ENCODE measurements around the gene CPA2. TPM values are rescaled to one million over a fixed set of nuclear protein-coding genes. Genes with fewer than 3 reads are reported as not detected.
A peak's percentile ranks its signal among the peaks of the same experiment; 100 is the strongest.

CPA2 gene
- total and polyA plus RNA-seq, 5 experiments from 2014 or later: not detected

DNA sequence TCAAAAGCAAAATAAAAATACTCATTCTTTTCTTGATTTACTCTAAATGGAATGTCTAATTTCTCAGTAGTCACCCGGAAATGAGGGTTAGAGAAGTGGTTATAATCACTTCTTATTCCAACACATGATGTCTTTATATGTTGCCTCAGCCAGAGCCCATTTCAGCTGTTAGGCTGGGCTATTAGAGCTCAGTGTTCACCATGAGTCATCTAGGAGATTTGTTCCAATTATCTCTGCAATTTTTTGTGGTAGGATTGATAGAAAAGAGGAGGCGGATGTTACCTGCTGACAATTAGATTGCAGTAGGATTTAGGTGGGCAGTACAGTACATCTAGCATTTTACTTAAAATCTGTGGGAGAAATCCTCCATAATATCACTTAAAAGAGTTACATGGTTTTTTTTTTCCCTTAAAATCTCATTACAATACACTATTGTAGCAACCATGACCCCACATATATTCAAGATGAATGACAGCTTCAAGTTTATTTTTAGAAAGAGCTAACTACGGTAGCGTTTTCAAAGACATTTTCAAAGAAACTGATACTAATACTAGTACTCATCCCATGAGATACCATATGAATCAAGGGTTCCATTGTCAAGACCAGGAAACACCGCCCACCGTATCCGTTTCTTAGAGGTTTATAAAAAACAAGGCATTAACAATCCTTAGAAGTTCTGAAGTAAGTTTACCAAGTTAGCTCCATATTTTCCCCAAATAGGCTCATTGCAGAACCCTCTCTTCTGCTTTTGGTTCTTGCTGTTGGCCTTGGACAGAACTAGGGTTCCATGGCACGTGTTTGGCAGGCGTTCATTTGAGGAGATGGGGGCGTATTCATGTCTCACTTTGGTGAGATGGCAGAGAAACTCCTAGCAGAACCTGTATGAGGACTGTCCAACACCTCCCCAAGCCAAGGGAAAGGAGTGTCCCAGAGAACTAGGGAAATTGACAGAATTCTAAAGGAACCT lies 10.4 kb downstream of the CPA2 start:
- peaks cover 0 to 5% (median 0%) of the 10 kb centered on the region in 5 donors for H3K27me3 Mint-ChIP-seq
- peaks cover 3 to 15% (median 9%) of the 10 kb centered on the region in 4 donors for H3K4me1 Mint-ChIP-seq
- H3K27ac Mint-ChIP-seq: no peak overlapping the region
- no peaks in the 10 kb centered on the region for H3K9me3 Mint-ChIP-seq
- POLR2A ChIA-PET: no interaction called here
- H3K4me3 Mint-ChIP-seq: no peak overlapping the region
- H3K36me3 Mint-ChIP-seq: no peaks in the 10 kb centered on the region
- no peak for ATAC-seq
- DNase-seq: no peak

DNA sequence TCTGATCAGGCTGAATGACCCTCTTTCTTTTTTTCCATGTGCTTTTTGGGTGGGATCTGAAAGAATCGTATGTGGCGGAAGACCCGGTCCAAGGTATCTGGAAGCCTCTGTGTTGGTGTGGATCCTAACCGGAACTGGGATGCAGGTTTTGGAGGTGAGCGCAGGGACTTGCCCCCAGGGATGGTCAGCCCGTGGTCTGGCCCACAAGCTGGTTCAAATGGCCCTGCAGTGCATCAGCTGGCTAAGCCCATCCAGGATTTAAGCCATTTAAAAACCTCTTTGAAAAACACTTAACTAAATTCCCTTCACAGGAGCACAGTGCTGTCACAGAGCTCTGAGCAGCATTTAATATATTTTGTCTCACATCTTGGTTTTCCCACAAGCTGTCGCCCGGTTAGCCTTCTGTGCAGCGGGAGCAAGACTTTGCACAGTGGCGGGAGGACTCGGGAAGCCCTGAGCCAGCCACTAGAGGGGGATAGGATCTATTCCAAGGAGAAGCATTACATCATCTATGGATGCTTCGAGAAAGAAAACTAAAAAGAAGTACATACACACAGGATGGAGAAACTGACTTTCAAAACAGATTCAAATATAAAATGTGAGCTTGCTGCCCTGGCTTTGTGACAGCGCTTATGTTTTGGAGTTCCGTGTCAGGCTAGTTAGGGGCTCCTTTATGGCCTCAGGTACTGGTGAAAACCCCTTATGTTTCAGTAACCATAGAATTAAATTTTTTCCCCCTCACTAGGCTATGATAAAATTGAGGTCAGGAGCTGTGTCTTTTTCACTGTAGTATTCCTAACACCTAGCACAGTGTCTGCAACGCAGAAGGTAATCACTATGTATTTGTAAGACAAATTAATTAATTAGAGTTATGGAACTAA lies 11.3 kb downstream of the CPA2 start:
- no peak for DNase-seq
- Mint-ChIP-seq H3K27me3 (peaks cover 0 to 5% (median 0%) of the 10 kb centered on the region in 5 donors), H3K4me1 (peaks cover 2 to 14% (median 5%) of the 10 kb centered on the region in 4 donors), H3K27ac (no peak overlapping the region), H3K4me3 (no peak overlapping the region), H3K36me3 (no peaks in the 10 kb centered on the region), H3K9me3 (no peaks in the 10 kb centered on the region)
- ATAC-seq: no peak
- POLR2A ChIA-PET: no interaction called here

DNA sequence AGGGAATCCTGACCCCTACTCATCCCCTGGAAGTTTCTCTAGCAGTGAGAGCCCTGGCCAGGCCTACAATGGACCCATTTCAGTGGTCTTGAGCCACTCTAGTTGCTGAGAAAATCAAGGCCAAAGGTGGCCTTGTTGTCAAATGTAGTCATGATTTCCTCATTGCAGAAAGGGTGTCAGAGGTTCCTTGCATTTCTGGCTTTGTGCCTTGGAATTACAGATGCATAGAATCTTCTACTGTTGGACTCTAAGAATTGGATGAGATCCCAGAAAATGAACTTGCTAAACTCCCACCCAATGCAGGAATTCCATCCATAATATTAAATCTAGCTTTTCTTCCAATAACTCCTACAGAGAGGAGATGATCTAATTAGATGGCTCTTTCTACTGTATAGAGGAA lies 12.2 kb downstream of the CPA2 start:
- Mint-ChIP-seq H3K36me3 (no peaks in the 10 kb centered on the region), H3K27me3 (peaks cover 0 to 7% (median 0%) of the 10 kb centered on the region in 5 donors), H3K4me3 (no peak overlapping the region), H3K27ac (no peak overlapping the region), H3K4me1 (peaks cover 3 to 5% (median 4%) of the 10 kb centered on the region in 4 donors), H3K9me3 (no peaks in the 10 kb centered on the region)
- DNase-seq (no peak), ATAC-seq (no peak)
- POLR2A ChIA-PET: no interaction called here

DNA sequence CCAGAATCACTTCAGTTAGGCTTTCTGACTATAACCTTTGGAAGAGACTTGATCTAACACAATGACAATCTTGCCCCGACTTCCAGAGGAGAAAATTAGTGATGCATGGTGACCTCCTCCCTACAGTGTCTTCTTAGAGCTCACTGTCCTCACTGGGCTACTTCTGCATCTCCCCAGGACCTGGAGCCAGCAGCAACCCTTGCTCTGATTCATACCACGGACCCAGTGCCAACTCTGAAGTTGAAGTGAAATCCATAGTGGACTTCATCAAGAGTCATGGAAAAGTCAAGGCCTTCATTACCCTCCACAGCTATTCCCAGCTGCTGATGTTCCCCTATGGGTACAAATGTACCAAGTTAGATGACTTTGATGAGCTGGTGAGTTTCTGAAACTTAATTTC lies 12.6 kb downstream of the CPA2 start:
- no peak overlapping the region for H3K4me3 Mint-ChIP-seq
- peaks cover 0 to 2% (median 0%) of the 10 kb centered on the region in 9 donors for H3K9me3 Mint-ChIP-seq
- H3K4me1 Mint-ChIP-seq: peaks cover 0 to 6% (median 1%) of the 10 kb centered on the region in 4 donors
- DNase-seq: no peak
- H3K27me3 Mint-ChIP-seq: peaks cover 0 to 11% (median 1%) of the 10 kb centered on the region in 5 donors
- H3K36me3 Mint-ChIP-seq: no peaks in the 10 kb centered on the region
- peak overlapping the region in 1 of 10 donors; percentile 32 for H3K27ac Mint-ChIP-seq
- POLR2A ChIA-PET: interaction anchor here (0.7 kb wide), 1 partner anchor 35 kb away, joined by 3 read pairs; no protein-coding TSS in a partner anchor
- ATAC-seq: no peak

DNA sequence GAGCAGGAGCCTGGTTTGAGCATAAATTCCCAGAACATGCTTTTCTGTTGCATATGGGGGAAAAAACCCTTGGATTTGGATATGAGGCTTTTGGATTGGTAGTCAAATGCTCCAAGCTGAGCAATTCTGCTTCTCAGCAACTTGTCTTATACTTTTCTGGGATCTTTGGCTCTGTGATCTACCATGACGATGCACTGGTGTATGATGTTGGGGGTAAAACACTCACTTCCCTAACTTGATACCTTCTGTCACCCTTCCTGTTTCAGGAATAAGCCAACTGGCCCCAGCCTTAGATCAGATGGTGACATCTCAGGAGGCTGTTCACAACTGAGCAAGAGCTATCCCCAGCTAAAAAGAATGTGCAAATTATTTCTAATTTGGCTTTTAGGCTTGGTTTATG lies 13.2 kb downstream of the CPA2 start:
- H3K9me3 Mint-ChIP-seq: peaks cover 0 to 4% (median 0%) of the 10 kb centered on the region in 9 donors
- H3K27me3 Mint-ChIP-seq: peaks cover 0 to 9% (median 2%) of the 10 kb centered on the region in 5 donors
- no peak for DNase-seq
- POLR2A ChIA-PET: interaction anchor here (0.7 kb wide), 1 partner anchor 36 kb away, joined by 3 read pairs; no protein-coding TSS in a partner anchor
- no peaks in the 10 kb centered on the region for H3K36me3 Mint-ChIP-seq
- ATAC-seq: no peak
- H3K27ac Mint-ChIP-seq: no peak overlapping the region
- H3K4me3 Mint-ChIP-seq: no peak overlapping the region
- H3K4me1 Mint-ChIP-seq: peaks cover 0 to 7% (median 1%) of the 10 kb centered on the region in 4 donors

DNA sequence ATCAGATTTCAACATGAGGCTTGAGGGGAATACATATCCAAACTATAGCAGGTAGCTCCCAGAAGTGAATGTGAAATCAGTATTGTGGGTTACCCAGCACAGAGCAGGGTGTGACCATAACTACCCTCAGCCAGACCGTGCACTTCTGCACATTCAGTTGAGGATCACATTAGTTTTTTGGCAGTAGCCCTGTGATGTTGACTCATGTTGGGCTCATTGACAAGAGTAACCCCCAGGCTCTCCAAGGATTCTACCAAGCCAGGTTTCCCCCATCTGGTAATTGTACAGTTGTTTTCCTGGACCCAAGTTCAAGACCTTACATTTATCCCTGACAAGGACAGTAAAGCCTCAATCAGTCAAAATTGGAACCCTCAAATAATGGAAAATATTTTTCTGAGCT lies 14.6 kb downstream of the CPA2 start:
- POLR2A ChIA-PET: no interaction called here
- no peak for ATAC-seq
- Mint-ChIP-seq H3K4me3 (no peak overlapping the region), H3K36me3 (no peaks in the 10 kb centered on the region), H3K9me3 (peaks cover 0 to 4% (median 0%) of the 10 kb centered on the region in 9 donors), H3K27ac (no peak overlapping the region), H3K4me1 (peaks cover 0 to 7% (median 1%) of the 10 kb centered on the region in 4 donors), H3K27me3 (peaks cover 0 to 9% (median 2%) of the 10 kb centered on the region in 5 donors)
- no peak for DNase-seq

DNA sequence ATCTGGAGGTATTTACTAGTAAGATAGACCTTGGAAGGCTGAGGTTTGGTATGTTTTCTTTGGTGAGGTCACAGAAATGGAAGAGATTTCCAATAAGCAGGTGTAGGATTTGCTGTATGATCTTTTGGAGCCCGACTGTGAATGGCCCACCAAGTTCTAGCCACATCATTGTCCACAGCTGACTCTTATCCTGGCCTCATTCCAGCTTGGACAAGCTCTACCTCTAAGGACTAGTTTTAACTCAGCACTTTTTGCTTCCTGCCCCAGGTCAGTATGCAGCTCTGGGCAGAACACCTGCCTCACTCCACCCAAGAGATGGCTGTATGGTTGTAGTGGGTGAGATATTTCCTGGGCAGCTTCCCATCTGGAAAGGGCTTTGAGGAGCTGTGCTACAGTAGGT lies 20.2 kb downstream of the CPA2 start:
- DNase-seq (no peak), ATAC-seq (no peak)
- Mint-ChIP-seq H3K27ac (no peak overlapping the region), H3K4me1 (peaks cover 0 to 7% (median 3%) of the 10 kb centered on the region in 4 donors), H3K27me3 (peaks cover 0 to 9% (median 2%) of the 10 kb centered on the region in 5 donors), H3K36me3 (no peaks in the 10 kb centered on the region), H3K9me3 (peaks cover 0 to 4% (median 0%) of the 10 kb centered on the region in 9 donors), H3K4me3 (no peak overlapping the region)
- POLR2A ChIA-PET: no interaction called here

DNA sequence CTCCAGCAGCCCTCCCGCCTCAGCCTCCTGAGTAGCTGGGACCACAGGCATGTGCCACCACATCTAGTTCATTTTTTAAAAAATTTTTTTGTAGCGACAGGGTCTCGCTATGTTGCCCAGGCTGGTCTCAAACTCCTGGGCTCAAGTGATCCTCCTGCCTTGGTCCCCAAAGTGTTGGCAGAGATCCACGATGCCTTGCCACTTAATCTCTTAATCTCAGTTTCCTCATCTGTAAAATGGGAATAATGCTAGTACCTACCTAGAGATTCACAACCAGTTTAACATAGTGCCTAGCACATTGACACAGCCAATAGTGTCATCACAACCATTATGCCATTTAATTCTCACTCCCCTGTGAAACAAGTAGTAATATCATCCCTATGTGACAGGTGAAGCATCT lies 21.5 kb downstream of the CPA2 start:
- no peak for ATAC-seq
- Mint-ChIP-seq H3K4me1 (peaks cover 0 to 7% (median 3%) of the 10 kb centered on the region in 4 donors), H3K27me3 (peaks cover 0 to 9% (median 2%) of the 10 kb centered on the region in 5 donors), H3K4me3 (no peak overlapping the region), H3K9me3 (peaks cover 0 to 4% (median 0%) of the 10 kb centered on the region in 9 donors), H3K36me3 (no peaks in the 10 kb centered on the region), H3K27ac (peak overlapping the region in 1 of 10 donors; percentile 61)
- DNase-seq: no peak
- POLR2A ChIA-PET: no interaction called here

DNA sequence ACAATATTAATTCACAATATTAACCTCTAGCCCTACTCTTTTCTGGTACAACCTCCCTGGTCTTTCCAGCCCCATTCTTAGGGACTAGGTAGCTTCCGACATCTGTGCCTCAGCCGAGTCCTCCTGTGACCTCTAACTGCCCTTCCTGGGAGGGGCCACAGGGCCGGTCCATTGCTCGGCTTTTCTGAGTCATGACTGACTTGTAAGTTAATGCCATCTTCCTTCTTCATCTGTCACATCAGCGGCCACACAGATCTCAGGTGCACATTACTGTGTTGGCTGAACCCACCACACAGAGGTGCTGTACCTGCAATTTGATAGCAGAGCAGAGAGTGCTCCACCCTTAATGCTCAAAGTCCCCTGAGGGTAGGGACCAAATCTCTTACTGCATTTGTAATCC lies 22.2 kb downstream of the CPA2 start:
- Mint-ChIP-seq H3K27me3 (peaks cover 0 to 9% (median 2%) of the 10 kb centered on the region in 5 donors), H3K9me3 (peaks cover 0 to 4% (median 0%) of the 10 kb centered on the region in 9 donors), H3K27ac (peak overlapping the region in 1 of 10 donors; percentile 61), H3K36me3 (no peaks in the 10 kb centered on the region), H3K4me1 (peaks cover 0 to 6% (median 2%) of the 10 kb centered on the region in 4 donors), H3K4me3 (no peak overlapping the region)
- no peak for ATAC-seq
- POLR2A ChIA-PET: no interaction called here
- no peak for DNase-seq

DNA sequence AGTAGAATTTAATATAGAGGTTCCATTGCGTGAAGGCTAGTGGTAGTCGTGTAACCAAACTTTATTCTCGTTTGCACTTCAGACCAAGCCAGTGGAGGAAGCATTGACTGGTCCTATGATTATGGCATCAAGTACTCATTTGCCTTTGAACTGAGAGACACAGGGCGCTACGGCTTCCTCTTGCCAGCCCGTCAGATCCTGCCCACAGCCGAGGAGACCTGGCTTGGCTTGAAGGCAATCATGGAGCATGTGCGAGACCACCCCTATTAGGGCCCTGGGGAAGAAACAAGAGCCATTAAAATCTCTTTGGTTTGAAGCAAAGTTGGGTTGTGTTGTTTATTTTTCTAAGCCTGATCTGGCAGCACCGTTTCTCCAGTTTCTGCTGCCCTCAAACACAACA lies 22.8 kb downstream of the CPA2 start:
- H3K4me1 Mint-ChIP-seq: peaks cover 0 to 4% (median under 1%) of the 10 kb centered on the region in 4 donors
- H3K27me3 Mint-ChIP-seq: peaks cover 0 to 3% (median 0%) of the 10 kb centered on the region in 5 donors
- DNase-seq (no peak), ATAC-seq (no peak)
- H3K27ac Mint-ChIP-seq: peak overlapping the region in 1 of 10 donors; percentile 4
- no peak overlapping the region for H3K4me3 Mint-ChIP-seq
- H3K9me3 Mint-ChIP-seq: no peaks in the 10 kb centered on the region
- POLR2A ChIA-PET: no interaction called here
- H3K36me3 Mint-ChIP-seq: no peaks in the 10 kb centered on the region

DNA sequence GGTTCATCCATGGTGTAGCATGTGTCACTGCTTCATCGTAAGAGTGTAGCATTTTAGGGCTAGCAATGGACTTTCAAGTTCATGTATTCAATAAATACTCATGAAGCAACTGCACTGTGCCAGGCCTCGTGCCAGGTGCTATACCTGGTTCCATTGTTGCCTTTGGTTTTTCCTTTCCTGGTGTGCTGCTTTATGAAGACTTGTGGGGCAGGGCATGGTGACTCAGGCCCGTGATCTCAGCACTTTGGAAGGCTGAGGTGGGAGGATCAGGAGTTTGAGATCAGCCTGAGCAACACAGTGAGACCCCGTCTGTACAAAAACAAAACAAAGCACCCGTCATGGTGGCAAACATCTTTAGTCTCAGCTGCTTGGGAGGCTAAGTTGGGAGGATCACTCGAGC lies 24.1 kb downstream of the CPA2 start:
- Mint-ChIP-seq H3K9me3 (peaks cover 0 to 3% (median 0%) of the 10 kb centered on the region in 9 donors), H3K27ac (peak overlapping the region in 3 of 10 donors; percentile 28 to 75 (median 31)), H3K27me3 (no peaks in the 10 kb centered on the region), H3K36me3 (no peaks in the 10 kb centered on the region), H3K4me3 (no peak overlapping the region), H3K4me1 (peaks cover 0 to 5% (median 2%) of the 10 kb centered on the region in 4 donors)
- ATAC-seq: no peak
- DNase-seq: no peak
- POLR2A ChIA-PET: interaction anchor here (0.6 kb wide), 1 partner anchor 260 kb away, joined by 3 read pairs; no protein-coding TSS in a partner anchor

DNA sequence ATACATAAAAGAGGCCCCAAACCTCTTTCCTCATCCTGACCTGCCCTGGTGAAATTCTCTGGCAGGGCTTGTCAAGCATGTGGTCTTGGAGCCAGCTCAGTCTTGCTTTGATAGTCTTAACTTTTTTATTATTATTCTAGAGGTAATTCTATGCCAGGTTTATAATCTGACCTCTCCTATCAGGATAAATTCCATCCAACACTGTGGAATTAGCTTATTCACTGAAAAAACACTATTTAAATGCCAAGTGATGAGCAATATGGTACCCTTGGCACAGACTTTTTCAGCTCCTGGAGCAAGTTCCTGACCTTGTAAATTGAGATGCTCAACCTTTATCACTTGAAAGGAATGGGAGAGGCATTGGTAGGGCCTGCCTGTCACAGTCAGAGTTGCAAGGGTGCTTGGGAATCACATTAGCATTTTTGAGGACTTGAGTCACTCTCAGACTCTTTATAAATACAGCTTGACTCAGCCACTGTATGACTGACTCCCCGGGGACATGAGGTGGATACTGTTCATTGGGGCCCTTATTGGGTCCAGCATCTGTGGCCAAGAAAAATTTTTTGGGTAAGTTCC lies 26.1 kb downstream of the CPA2 start, which contains the start of gene CPA4:
Gene CPA4, plus strand, starts transcription at position 480 of the 576 bp plus-strand sequence. Its CDS starts 20 bp downstream, at position 500.
- Mint-ChIP-seq H3K27me3 (no peaks in the 10 kb centered on the region), H3K36me3 (no peaks in the 10 kb centered on the region), H3K4me1 (peaks cover 0 to 7% (median 2%) of the 10 kb centered on the region in 4 donors), H3K9me3 (peaks cover 0 to 3% (median 0%) of the 10 kb centered on the region in 9 donors), H3K4me3 (no peak within 1 kb of the TSS), H3K27ac (peak within 1 kb of the TSS in 1 of 10 donors; percentile 65)
- ATAC-seq (no peak), DNase-seq (no peak)
- POLR2A ChIA-PET: no interaction called here
